Raji (cell line): ENCODE data around the gene PSMA7.

Experiments
- POLR2A ChIP-seq: IDR thresholded peaks from 2 replicates; pipeline ENCODE4 v1.6.1; 2011; ENCODE audit warnings: low read depth, low read length, control low read depth; ENCODE audit not compliant: insufficient read depth

The PSMA7 gene

DNA sequence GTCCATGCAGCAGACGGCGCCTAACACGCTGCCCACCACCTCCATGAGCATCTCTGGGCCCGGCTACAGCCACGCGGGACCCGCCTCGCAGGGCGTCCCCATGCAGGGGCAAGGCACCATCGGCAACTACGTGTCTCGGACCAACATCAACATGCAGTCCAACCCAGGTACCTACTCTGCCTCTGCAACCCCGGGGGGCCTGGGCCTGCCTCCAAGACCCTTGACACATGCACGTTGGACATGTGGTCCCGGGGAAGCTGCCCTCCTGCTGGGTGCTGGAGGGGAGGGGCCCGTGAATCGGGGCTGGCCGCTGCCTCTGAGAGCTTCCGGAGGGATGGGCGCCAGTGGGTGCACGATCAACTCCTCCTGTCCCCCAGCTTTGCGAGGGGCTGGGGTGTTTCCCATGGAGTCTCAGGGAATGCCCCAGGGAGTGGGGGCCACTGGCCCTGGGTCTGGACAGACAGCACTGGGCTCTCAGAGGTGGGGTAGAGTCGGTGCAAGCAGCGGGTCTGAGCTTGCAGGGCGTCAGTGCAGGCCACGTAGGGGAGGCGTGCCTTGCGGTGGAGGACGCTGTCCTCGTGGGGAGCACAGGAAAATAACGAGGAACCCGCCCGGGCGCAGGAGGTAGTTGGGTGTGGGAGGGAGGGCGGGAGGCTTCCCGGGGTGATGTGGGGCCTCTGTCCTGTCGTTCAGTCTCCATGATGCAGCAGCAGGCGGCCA, 19.7 kb upstream of the PSMA7 start:
- TF ChIP-seq POLR2A: no peak

DNA sequence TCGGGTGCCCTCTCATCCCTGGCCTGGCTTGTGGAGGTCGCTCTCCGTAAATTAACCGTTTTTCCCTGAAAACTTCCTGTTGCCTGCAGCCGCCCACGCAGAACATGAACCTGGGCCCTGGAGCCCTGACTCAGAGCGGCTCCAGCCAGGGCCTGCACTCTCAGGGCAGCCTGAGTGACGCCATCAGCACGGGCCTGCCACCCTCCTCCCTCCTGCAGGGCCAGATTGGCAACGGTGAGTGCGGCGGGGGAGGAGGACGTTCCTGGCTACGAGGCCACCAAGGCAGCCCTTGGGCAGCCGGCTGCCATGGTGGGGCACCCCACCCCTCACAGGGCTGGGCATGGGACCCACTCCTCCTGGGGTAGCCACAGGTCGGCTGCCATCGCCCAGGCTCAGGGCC, 18.2 kb upstream of the PSMA7 start:
- no peak for TF ChIP-seq POLR2A

GRCh38 chr20:62160876-62161275, 17.7 kb upstream of the PSMA7 start:
- TF ChIP-seq POLR2A: no peak

- TF ChIP-seq POLR2A: no peak
Measured at GRCh38 chr20:62160253-62160652, 17.1 kb upstream of the PSMA7 start.

GRCh38 chr20:62159839-62160238, 16.6 kb upstream of the PSMA7 start:
- no peak for TF ChIP-seq POLR2A

DNA sequence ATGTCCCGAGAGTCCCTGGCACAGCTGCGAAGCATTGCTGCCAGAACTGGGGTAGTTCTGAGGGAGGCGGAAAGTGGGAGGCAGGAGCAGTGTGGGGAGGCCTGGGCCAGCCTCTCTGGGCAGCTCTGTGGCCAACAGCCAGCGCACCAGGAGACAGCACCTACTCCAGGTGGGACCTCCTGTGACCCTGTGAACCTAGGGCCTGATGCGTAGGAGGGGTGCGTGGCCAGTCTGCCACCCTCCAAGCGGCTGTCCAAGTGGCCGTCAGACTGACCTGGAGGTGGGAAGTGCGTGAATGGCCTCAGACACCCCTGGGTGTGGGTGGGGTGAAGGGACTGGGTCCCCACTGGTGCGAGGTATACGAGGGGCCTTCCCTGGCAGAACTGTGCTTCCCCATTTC, 15.9 kb upstream of the PSMA7 start:
- TF ChIP-seq POLR2A: no peak

DNA sequence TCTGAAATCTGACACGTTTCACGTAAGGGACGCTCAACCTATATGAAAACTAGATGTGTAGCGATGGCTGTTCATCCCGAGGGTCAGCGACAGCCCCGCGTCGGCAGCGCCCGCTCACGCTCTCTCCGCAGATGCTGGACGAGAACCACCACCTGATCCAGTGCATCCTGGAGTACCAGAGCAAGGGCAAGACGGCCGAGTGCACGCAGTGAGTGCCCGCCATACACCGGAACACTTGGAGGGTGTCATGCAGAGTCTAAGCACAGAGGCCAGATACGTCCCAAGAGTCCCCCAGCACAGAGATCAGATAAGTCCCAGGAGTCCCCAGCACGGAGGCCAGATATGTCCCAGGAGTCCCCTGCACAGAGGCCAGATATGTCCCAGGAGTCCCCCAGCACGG, 15.3 kb upstream of the PSMA7 start:
- no peak for TF ChIP-seq POLR2A

DNA sequence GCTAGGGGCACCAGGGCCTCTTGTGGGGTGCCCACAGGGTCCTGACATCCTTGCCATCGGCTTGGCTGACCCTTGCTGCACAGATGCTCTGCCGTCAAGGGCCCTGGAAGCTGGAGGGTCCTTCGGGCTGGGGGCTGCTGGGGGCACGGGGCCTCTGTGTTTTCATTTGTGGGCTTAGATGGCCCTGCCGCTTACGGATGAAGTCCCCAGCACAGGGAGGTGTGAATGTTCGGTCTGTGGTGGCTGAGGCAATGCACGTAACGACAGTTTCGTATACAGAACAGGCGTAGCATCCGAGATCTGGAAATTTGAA, 14.8 kb upstream of the PSMA7 start:
- TF ChIP-seq POLR2A: no peak

DNA sequence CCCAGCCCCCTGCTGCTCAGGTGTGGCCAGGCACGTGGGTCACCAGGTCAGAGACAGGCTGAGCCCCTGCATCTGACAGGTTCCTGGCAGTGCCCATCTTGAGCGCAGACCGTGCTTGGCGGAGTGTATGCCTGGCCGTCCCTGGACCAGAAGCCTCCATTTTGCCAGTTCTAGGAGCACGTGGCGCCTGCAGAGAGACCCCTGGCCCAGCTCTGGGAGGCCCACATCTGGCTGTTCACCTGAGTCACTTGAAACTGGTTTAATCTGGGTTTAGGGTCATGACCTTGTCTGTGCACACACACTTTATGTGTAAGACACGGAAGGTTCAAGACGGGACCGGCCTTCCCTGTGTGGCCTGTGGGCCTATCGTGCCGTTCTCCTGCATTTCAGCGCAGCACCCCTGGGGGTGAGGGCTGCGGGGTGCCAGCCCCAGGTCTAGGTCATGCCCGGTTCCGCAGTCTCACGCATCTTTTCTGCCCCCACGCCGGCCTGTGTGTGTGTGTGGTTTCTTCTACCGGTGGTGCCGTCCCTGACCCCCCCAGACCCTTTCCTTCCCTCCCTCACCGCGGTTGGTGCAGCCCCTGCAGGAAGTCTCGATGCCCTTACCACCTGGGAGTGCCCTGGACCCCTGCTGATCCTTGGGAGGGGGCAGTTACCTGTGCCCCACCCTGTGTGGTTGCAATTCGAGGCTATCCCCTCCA, 14.3 kb upstream of the PSMA7 start:
- TF ChIP-seq POLR2A: no peak

- no peak for TF ChIP-seq POLR2A
Measured at GRCh38 chr20:62156592-62157386, 13.6 kb upstream of the PSMA7 start.

DNA sequence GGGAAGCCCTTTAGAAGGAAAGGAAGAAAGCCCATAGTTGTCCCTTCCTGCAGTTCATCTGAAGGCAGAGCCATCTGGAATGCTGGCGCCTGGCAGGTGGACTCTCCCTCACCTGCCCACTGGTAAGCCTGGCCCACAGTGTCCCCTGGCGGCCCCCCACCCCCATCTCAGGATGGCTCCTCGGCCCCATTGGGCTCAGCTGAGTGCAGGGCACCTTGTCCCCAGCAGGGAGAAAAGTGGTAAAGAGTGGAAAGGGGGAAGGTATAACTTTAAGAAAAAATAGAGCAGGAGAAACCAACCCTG, 13.0 kb upstream of the PSMA7 start:
- TF ChIP-seq POLR2A: no peak

DNA sequence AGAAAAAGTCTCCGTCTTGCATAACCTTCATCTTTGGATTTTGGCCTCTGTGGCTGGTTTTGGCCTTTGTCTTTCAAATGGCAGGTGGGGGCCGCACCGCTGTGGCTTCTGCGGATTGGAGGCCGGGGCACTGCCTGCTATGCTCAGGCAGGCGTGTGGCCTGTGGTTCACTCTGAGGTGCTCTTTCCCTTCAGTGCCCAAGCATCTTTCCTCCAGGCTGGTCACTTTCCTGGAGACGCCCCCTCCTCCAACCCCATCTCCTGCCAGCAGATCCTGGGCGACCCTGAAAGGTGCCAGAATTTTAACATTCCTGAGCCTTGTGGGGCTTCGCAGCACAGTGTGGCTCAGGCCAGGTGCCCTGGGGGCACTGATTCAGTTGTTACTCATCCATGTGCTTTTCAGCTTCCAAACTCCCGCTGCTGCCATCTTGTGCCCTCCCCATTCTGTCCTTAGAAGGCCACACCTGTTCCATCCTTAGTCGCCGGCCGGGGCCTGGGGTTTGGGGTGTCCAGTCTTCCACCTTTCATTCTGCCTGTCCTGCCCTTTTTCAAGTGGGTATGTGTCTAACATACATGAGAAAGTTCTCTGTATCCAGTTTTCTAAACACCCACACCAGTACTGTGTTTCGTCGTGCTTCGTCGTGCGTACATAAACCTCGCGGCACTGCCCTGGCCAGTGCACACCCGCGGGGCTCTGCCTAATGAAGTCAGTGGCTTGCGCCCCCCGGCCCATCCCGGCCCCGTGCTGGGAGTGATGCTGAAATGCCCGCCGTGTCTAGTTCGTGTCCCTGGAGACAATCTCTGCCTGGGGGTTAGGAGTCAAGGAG, 12.4 kb upstream of the PSMA7 start:
- no peak for TF ChIP-seq POLR2A

DNA sequence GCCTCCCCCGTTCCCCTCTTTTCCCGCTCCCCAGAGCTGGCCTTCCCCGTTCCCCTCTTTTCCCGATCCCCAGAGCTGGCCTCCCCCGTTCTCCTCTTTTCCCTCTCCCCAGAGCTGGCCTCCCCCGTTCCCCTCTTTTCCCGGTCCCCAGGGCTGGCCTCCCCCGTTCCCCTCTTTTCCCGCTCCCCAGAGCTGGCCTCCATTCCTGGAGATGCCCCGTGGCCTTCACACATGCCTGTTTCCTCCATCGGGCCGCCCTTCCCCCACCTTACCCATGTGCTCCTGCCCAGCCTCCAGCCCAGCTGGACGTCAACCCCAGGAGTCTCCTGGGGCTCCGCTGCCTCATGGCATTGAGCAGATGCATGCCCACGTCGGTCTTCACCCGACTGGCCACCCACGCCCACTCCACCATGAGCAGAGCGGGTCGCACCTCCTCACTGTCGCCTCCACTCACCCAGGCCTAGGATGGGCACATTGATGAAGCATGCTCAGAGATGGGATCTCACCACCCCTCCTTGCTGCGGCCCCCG, 8.7 kb upstream of the PSMA7 start:
- TF ChIP-seq POLR2A: no peak

DNA sequence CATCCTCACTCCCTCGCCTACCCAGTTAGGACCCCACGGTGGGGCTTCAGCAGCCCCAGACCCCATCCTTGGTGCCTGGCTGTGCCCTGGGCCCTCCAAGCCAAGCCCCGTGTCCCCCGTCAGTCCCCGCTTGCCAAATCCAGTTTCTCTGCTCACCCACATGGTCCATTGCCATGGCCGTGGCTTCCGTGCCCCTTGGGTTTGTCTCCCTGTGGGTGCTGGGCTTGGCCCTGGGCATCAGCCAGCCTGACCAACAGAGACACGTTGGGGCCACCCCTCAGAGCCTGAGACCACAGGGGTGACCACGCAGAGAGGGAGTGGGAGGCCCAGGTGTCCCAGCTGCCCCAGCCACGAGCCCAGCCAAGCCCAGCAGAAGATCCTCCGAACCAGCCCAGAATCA, 8.0 kb upstream of the PSMA7 start:
- no peak for TF ChIP-seq POLR2A

DNA sequence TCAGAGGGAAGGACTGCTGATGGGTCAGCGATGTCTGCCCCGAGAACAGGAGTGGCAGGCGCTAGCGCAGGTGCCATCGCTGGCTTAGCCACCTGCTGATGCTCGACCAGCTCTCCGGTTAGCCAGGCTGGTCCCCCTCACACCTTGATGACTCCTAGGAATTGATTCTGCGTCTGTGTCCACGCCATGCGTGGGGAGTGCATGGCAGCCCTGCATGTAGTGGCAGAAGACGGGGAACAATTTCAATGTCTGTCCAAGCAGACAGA, 7.0 kb upstream of the PSMA7 start:
- TF ChIP-seq POLR2A: no peak
